HFF-Myc (cell line): ENCODE results near the gene SCN7A.

Experiments
- DNase-seq: peaks from one replicate; pipeline ENCODE4 v3.0.0-alpha.2; 2011; ENCODE audit warnings: low read depth; ENCODE audit errors: extremely low read depth
- H3K4me3 ChIP-seq: replicated peaks from 2 replicates; pipeline ENCODE4 v1.5.1; 2011; ENCODE audit warnings: low read depth, mild to moderate bottlenecking, control low read depth, low read length
- CTCF ChIP-seq: IDR thresholded peaks from 2 replicates; pipeline ENCODE4 v1.5.1; 2012; ENCODE audit warnings: mild to moderate bottlenecking, low read depth, low read length, control low read depth; ENCODE audit errors: missing control alignments

Gene SCN7A

GRCh38 chr2:166375195-166375735, 118.8 kb downstream of the SCN7A start:
- no peak for DNase-seq
- peak overlapping the region; percentile 68 for H3K4me3 ChIP-seq
- TF ChIP-seq CTCF = no peak

GRCh38 chr2:166373951-166374350, 120.1 kb downstream of the SCN7A start:
- TF ChIP-seq CTCF = no peak
- peak overlapping the region; percentile 11; the same call in 1 of the 2 replicates for H3K4me3 ChIP-seq
- peak; percentile 82 for DNase-seq

GRCh38 chr2:166373539-166373938, 120.5 kb downstream of the SCN7A start:
- no peak overlapping the region for H3K4me3 ChIP-seq
- no peak for TF ChIP-seq CTCF
- no peak for DNase-seq

GRCh38 chr2:166373105-166373504, 120.9 kb downstream of the SCN7A start:
- H3K4me3 ChIP-seq = no peak overlapping the region
- no peak for DNase-seq
- TF ChIP-seq CTCF = no peak

- TF ChIP-seq CTCF = no peak
- DNase-seq = no peak
- H3K4me3 ChIP-seq = no peak overlapping the region
Observed at GRCh38 chr2:166372046-166372445, 122.0 kb downstream of the SCN7A start.

GRCh38 chr2:166365803-166366420, 128.1 kb downstream of the SCN7A start:
- TF ChIP-seq CTCF = no peak
- H3K4me3 ChIP-seq = no peak overlapping the region
- DNase-seq = no peak

GRCh38 chr2:166365239-166365638, 128.8 kb downstream of the SCN7A start:
- TF ChIP-seq CTCF = no peak
- no peak overlapping the region for H3K4me3 ChIP-seq
- DNase-seq = no peak
